Panc1 (cell line): Measurements from ENCODE around the gene OR6V1.

Source experiments
- CTCF ChIP-seq: fragments of 450-650 bp; IDR thresholded peaks from 2 replicates; pipeline ENCODE4 v1.5.1; 2017; ENCODE audit warnings: mild to moderate bottlenecking
- REST ChIP-seq, 2 experiments: IDR thresholded peaks; 2 replicates each; pipeline ENCODE4 v1.6.1; 2011 to 2012; ENCODE audit warnings: low read depth in 2 of 2, control low read depth in 1 of 2, low read length in 1 of 2, mild to moderate bottlenecking in 1 of 2, moderate library complexity in 1 of 2; ENCODE audit not compliant: insufficient read depth in 1 of 2
- SIN3A ChIP-seq: IDR thresholded peaks from 2 replicates; pipeline ENCODE4 v1.6.1; 2012; ENCODE audit warnings: low read depth, mild to moderate bottlenecking, low read length, moderate library complexity, borderline replicate concordance; ENCODE audit not compliant: insufficient read depth

GRCh38 chr7:143005632-143006260 is 46.4 kb upstream of the OR6V1 start:
- TF ChIP-seq CTCF, result no peak
- no peak for TF ChIP-seq REST (IDR thresholded peaks at IDR 0.05; ENCODE audit: insufficient read depth in 1 of 2, low read depth in 2 of 2, low read length in 1 of 2)
- no peak for TF ChIP-seq SIN3A
